Right lobe of liver (tissue), 4 donors: ENCODE data around the gene CREB5.
A peak's percentile ranks its signal among the peaks of the same experiment; 100 is the strongest.

ENCODE experiments used
- POLR2A ChIP-seq: fragments of 450-650 bp; IDR thresholded peaks from one replicate; pipeline ENCODE4 v1.6.1; 2017; ENCODE audit warnings: antibody characterized with exemption, mild to moderate bottlenecking
- TF ChIP-seq, protein P1 (sequence below), 4 donors: fragments of 200-600 bp in 3 of 4; fragments of 450-650 bp in 1 of 4; IDR thresholded peaks; one replicate each; pipeline versions ENCODE4 v1.5.1 to v1.8.0; 2016 to 2022; ENCODE audit warnings: antibody characterized with exemption in 4 of 4, mild to moderate bottlenecking in 2 of 4
- donor health status: DM: no; HTN: no; CAD: no.
- donor health status: DM: no; HTN: no; CAD: no.
- donor health status: DM: no; HTN: yes; CAD: no.

DNA sequence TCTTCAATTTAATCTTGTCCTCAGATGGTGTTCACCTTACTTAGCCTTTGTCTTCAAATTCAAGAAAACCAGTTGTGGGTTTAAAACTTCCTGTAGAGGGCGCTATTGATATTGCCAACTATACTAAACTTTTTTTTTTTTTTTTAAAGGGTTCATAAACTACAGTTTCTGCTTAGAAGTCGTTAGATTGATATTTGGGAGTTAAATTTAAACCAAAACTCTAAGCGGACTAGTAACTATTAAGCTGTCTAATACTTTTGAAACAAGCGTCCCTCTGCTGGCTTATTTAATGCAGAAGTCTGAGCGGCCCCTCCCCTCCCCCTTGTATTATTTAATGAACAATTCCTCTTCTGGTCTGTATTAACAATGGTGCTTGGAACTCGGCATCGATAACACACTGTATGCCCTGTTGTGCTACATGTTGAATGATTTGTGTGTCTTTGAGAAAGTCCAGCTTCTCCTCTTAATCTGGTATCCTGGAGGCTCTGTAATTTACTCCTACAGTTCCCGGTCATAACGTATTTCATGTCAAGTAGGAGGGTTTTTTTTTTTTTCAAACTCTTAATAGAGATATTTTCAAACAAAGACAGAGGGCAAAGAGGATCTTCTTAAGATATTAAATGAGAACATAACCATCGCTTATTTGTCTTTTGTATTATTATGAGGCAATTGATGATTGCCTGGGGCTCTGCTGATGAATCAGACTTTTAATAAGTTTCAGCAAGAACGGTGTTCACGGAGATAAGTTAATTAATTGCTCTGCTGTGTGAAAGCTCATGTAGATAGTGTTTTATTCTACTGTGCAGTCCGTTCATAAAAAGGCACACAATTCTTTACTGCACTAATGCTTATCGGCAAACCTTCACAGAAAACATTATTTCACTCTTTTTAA is 22.6 kb upstream of the CREB5 start:
- TF ChIP-seq POLR2A = no peak
- TF ChIP-seq, protein P1, sequence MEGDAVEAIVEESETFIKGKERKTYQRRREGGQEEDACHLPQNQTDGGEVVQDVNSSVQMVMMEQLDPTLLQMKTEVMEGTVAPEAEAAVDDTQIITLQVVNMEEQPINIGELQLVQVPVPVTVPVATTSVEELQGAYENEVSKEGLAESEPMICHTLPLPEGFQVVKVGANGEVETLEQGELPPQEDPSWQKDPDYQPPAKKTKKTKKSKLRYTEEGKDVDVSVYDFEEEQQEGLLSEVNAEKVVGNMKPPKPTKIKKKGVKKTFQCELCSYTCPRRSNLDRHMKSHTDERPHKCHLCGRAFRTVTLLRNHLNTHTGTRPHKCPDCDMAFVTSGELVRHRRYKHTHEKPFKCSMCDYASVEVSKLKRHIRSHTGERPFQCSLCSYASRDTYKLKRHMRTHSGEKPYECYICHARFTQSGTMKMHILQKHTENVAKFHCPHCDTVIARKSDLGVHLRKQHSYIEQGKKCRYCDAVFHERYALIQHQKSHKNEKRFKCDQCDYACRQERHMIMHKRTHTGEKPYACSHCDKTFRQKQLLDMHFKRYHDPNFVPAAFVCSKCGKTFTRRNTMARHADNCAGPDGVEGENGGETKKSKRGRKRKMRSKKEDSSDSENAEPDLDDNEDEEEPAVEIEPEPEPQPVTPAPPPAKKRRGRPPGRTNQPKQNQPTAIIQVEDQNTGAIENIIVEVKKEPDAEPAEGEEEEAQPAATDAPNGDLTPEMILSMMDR (IDR thresholded peaks at IDR 0.05) = peak; percentile 53 to 85 (median 66)
